Measurements from ENCODE around the gene PYGO1. TPM values are rescaled to one million over a fixed set of nuclear protein-coding genes. Genes with fewer than 3 reads are reported as not detected.

PYGO1 gene
- total RNA-seq, 1 experiment from 2014 or later = 8.9 TPM

- no peaks in the 10 kb centered on the region for H3K27me3 Mint-ChIP-seq (ENCODE audit: insufficient read depth, unreplicated experiment)
- no peak overlapping the region for H3K27ac Mint-ChIP-seq (ENCODE audit: unreplicated experiment)
- no peaks in the 10 kb centered on the region for H3K9me3 ChIP-seq
- H3K27me3 ChIP-seq (replicated peaks; ENCODE audit: control insufficient read depth, insufficient read depth, low read length) = no peaks in the 10 kb centered on the region
- CTCF ChIA-PET = interaction anchor here (0.6 kb wide), 1 partner anchor 16 kb away, joined by 3 read pairs; no protein-coding TSS in a partner anchor
- no peaks in the 10 kb centered on the region for H3K4me1 Mint-ChIP-seq (ENCODE audit: low read depth, unreplicated experiment)
- intact Hi-C loops (cut with micrococcal nuclease; ENCODE audit: unreplicated experiment) = no loop called here
- TF ChIP-seq CTCF (IDR thresholded peaks at IDR 0.05; ENCODE audit: insufficient read depth in 1 of 2, low read depth in 1 of 2, low read length in 1 of 2, severe bottlenecking in 1 of 2, unreplicated experiment in 1 of 2) = peak; percentile 13 to 26
- no peaks in the 10 kb centered on the region for H3K36me3 Mint-ChIP-seq (ENCODE audit: insufficient read depth, unreplicated experiment)
- POLR2A ChIA-PET = no interaction called here
- no peaks in the 10 kb centered on the region for H3K4me1 ChIP-seq
- no peak overlapping the region for H3K4me3 ChIP-seq (ENCODE audit: low read depth, low read length)
- no peaks in the 10 kb centered on the region for H3K36me3 ChIP-seq (ENCODE audit: control insufficient read depth, insufficient read depth, low read length)
- no peak for DNase-seq
- H3K9me3 Mint-ChIP-seq (ENCODE audit: unreplicated experiment) = no peaks in the 10 kb centered on the region
- no TSS peak for BruUV-seq (replicated peaks)
- H3K4me3 Mint-ChIP-seq (ENCODE audit: unreplicated experiment) = no peak overlapping the region
These were observed 69.5 kb downstream of the PYGO1 start for GRCh38 chr15:55518641-55519040.

- POLR2A ChIA-PET = no interaction called here
- Histone ChIP-seq H3K9me3 (no peaks in the 10 kb centered on the region), H3K27me3 (replicated peaks; ENCODE audit: control insufficient read depth, insufficient read depth, low read length) (no peaks in the 10 kb centered on the region), H3K36me3 (ENCODE audit: control insufficient read depth, insufficient read depth, low read length) (no peaks in the 10 kb centered on the region), H3K4me3 (ENCODE audit: low read depth, low read length) (no peak overlapping the region), H3K4me1 (no peaks in the 10 kb centered on the region)
- BruUV-seq (replicated peaks) = no TSS peak
- Mint-ChIP-seq H3K36me3 (ENCODE audit: insufficient read depth, unreplicated experiment) (no peaks in the 10 kb centered on the region), H3K9me3 (ENCODE audit: unreplicated experiment) (no peaks in the 10 kb centered on the region), H3K4me3 (ENCODE audit: unreplicated experiment) (no peak overlapping the region), H3K4me1 (ENCODE audit: low read depth, unreplicated experiment) (no peaks in the 10 kb centered on the region), H3K27ac (ENCODE audit: unreplicated experiment) (no peak overlapping the region), H3K27me3 (ENCODE audit: insufficient read depth, unreplicated experiment) (no peaks in the 10 kb centered on the region)
- CTCF ChIA-PET = no interaction called here
- TF ChIP-seq CTCF (IDR thresholded peaks at IDR 0.05; ENCODE audit: insufficient read depth in 1 of 2, low read depth in 1 of 2, low read length in 1 of 2, severe bottlenecking in 1 of 2, unreplicated experiment in 1 of 2) = no peak
- DNase-seq = no peak
- intact Hi-C loops (cut with micrococcal nuclease; ENCODE audit: unreplicated experiment) = no loop called here
These were observed 70.1 kb downstream of the PYGO1 start for GRCh38 chr15:55518009-55518408.

GRCh38 chr15:55515991-55516776 lies 72.0 kb downstream of the PYGO1 start:
- H3K9me3 Mint-ChIP-seq (ENCODE audit: unreplicated experiment) = no peaks in the 10 kb centered on the region
- TF ChIP-seq CTCF (IDR thresholded peaks at IDR 0.05; ENCODE audit: insufficient read depth in 1 of 2, low read depth in 1 of 2, low read length in 1 of 2, severe bottlenecking in 1 of 2, unreplicated experiment in 1 of 2) = no peak
- no peaks in the 10 kb centered on the region for H3K27me3 ChIP-seq (replicated peaks; ENCODE audit: control insufficient read depth, insufficient read depth, low read length)
- CTCF ChIA-PET = interaction anchor here (0.7 kb wide), 1 partner anchor 46 kb away, joined by 4 read pairs; no protein-coding TSS in a partner anchor
- no peak for DNase-seq
- no peaks in the 10 kb centered on the region for H3K36me3 Mint-ChIP-seq (ENCODE audit: insufficient read depth, unreplicated experiment)
- intact Hi-C loops (cut with micrococcal nuclease; ENCODE audit: unreplicated experiment) = no loop called here
- POLR2A ChIA-PET = no interaction called here
- no peaks in the 10 kb centered on the region for H3K4me1 Mint-ChIP-seq (ENCODE audit: low read depth, unreplicated experiment)
- no peaks in the 10 kb centered on the region for H3K36me3 ChIP-seq (ENCODE audit: control insufficient read depth, insufficient read depth, low read length)
- BruUV-seq (replicated peaks) = no TSS peak
- H3K4me3 ChIP-seq (ENCODE audit: low read depth, low read length) = no peak overlapping the region
- H3K27ac Mint-ChIP-seq (ENCODE audit: unreplicated experiment) = no peak overlapping the region
- H3K27me3 Mint-ChIP-seq (ENCODE audit: insufficient read depth, unreplicated experiment) = no peaks in the 10 kb centered on the region
- no peaks in the 10 kb centered on the region for H3K9me3 ChIP-seq
- no peak overlapping the region for H3K4me3 Mint-ChIP-seq (ENCODE audit: unreplicated experiment)
- no peaks in the 10 kb centered on the region for H3K4me1 ChIP-seq
